Measurements from ENCODE around the gene CLPTM1L. TPM values are rescaled to one million over a fixed set of nuclear protein-coding genes. Genes with fewer than 3 reads are reported as not detected.

Gene CLPTM1L
- total RNA-seq, 2 donors from 2014 or later, result 117 to 155 TPM

GRCh38 chr5:1300581-1301083 is 44.3 kb downstream of the CLPTM1L start:
- Histone ChIP-seq H3K4me1 (ENCODE audit: control insufficient read depth in 1 of 2, low read depth in 2 of 2) (no peaks in the 10 kb centered on the region), H3K9me3 (no peaks in the 10 kb centered on the region), H3K27ac (no peak overlapping the region), H3K27me3 (replicated peaks; ENCODE audit: insufficient read depth) (no peaks in the 10 kb centered on the region), H3K4me3 (no peak overlapping the region), H3K36me3 (no peaks in the 10 kb centered on the region)
- TF ChIP-seq CTCF (IDR thresholded peaks at IDR 0.05), result no peak
- DNase-seq (ENCODE audit: low spot score) (no peak), ATAC-seq (ENCODE audit: insufficient number of reproducible peaks, low FRiP score, low read depth) (no peak)

- no peaks in the 10 kb centered on the region for H3K27me3 ChIP-seq (replicated peaks; ENCODE audit: insufficient read depth)
- no peaks in the 10 kb centered on the region for H3K4me1 ChIP-seq (ENCODE audit: control insufficient read depth in 1 of 2, low read depth in 2 of 2)
- no peak overlapping the region for H3K4me3 ChIP-seq
- H3K36me3 ChIP-seq, result no peaks in the 10 kb centered on the region
- DNase-seq (ENCODE audit: low spot score) (no peak), ATAC-seq (ENCODE audit: insufficient number of reproducible peaks, low FRiP score, low read depth) (no peak)
- TF ChIP-seq CTCF (IDR thresholded peaks at IDR 0.05), result no peak
- no peaks in the 10 kb centered on the region for H3K9me3 ChIP-seq
- no peak overlapping the region for H3K27ac ChIP-seq
These were observed 44.9 kb downstream of the CLPTM1L start for GRCh38 chr5:1299961-1300360.

- no peak for TF ChIP-seq CTCF (IDR thresholded peaks at IDR 0.05)
- Histone ChIP-seq H3K4me3 (no peak overlapping the region), H3K36me3 (no peaks in the 10 kb centered on the region), H3K27me3 (replicated peaks; ENCODE audit: insufficient read depth) (no peaks in the 10 kb centered on the region), H3K27ac (no peak overlapping the region), H3K9me3 (no peaks in the 10 kb centered on the region), H3K4me1 (ENCODE audit: control insufficient read depth in 1 of 2, low read depth in 2 of 2) (no peaks in the 10 kb centered on the region)
- no peak for ATAC-seq (ENCODE audit: insufficient number of reproducible peaks, low FRiP score, low read depth)
- no peak for DNase-seq (ENCODE audit: low spot score)
These were observed 45.4 kb downstream of the CLPTM1L start for GRCh38 chr5:1299511-1299850.

DNA sequence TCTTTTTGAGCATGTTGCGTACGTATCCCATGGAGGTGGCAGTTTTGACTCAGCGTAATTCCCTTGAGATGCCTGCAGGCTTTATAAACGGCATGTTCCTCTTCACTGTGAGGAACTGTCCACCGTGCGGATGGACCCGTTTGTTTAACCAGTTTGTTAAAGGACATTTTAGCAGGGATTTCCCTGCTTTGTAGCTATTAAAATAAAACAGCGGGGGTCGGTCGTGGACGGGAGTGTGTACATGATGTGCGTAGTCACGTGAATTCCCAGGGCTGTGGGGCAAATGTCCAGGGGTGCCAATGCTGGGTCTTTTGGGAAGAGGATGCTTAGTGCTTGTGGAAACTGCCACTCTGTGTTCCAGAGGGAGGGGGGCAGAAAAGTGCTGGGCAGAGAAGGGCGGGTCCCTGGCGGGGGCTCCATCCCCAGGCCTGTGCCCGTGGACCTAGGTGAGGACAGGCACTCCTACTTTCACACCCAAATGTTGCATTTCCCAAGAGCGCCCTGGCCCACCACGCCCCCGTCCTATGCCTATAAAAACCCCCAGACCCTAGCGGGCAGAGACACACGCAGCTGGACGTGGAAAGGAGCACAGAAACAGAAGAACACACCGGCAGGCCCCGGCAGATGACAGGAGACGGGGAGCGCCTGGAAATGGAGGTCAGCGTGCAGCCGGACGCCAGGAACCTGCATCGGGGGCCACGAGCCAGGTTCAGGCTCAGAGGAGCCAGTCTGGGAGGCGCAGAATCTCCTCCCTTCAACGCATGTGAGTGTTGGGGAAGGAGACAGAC is 46.0 kb downstream of the CLPTM1L start:
- Histone ChIP-seq H3K27me3 (replicated peaks; ENCODE audit: insufficient read depth) (no peaks in the 10 kb centered on the region), H3K27ac (no peak overlapping the region), H3K36me3 (no peaks in the 10 kb centered on the region), H3K9me3 (no peaks in the 10 kb centered on the region), H3K4me3 (no peak overlapping the region), H3K4me1 (ENCODE audit: control insufficient read depth in 1 of 2, low read depth in 2 of 2) (no peaks in the 10 kb centered on the region)
- DNase-seq (ENCODE audit: low spot score), result no peak
- TF ChIP-seq CTCF (IDR thresholded peaks at IDR 0.05), result no peak
- no peak for ATAC-seq (ENCODE audit: insufficient number of reproducible peaks, low FRiP score, low read depth)

- Histone ChIP-seq H3K27ac (no peak overlapping the region), H3K36me3 (no peaks in the 10 kb centered on the region), H3K4me3 (no peak overlapping the region), H3K4me1 (ENCODE audit: control insufficient read depth in 1 of 2, low read depth in 2 of 2) (no peaks in the 10 kb centered on the region), H3K27me3 (replicated peaks; ENCODE audit: insufficient read depth) (no peaks in the 10 kb centered on the region), H3K9me3 (no peaks in the 10 kb centered on the region)
- ATAC-seq (ENCODE audit: insufficient number of reproducible peaks, low FRiP score, low read depth) (no peak), DNase-seq (ENCODE audit: low spot score) (no peak)
- no peak for TF ChIP-seq CTCF (IDR thresholded peaks at IDR 0.05)
These were observed 46.8 kb downstream of the CLPTM1L start for GRCh38 chr5:1298067-1298551.
